ENCODE measurements around the gene PTPRCAP.

The PTPRCAP gene

GRCh38 chr11:67423891-67424613, 13.4 kb downstream of the PTPRCAP start:
- no peak for DNase-seq (ENCODE audit: low read depth)

- DNase-seq (ENCODE audit: low read depth): no peak
Measured at GRCh38 chr11:67423466-67423865, 14.0 kb downstream of the PTPRCAP start.

- no peak for DNase-seq (ENCODE audit: low read depth)
Measured at GRCh38 chr11:67422891-67423290, 14.6 kb downstream of the PTPRCAP start.

- DNase-seq (ENCODE audit: low read depth): no peak
Measured at GRCh38 chr11:67421430-67422031, 16.0 kb downstream of the PTPRCAP start.

- peak; percentile 48 for DNase-seq (ENCODE audit: low read depth)
Measured at GRCh38 chr11:67420646-67421429, 16.6 kb downstream of the PTPRCAP start.

GRCh38 chr11:67420147-67420645, 17.3 kb downstream of the PTPRCAP start:
- DNase-seq (ENCODE audit: low read depth): no peak

GRCh38 chr11:67419325-67420049, 18.0 kb downstream of the PTPRCAP start:
- no peak for DNase-seq (ENCODE audit: low read depth)

- DNase-seq (ENCODE audit: low read depth): no peak
Measured at GRCh38 chr11:67418476-67419281, 18.8 kb downstream of the PTPRCAP start.

- DNase-seq (ENCODE audit: low read depth): no peak
Measured at GRCh38 chr11:67417425-67417824, 20.1 kb downstream of the PTPRCAP start.

- no peak for DNase-seq (ENCODE audit: low read depth)
Measured at GRCh38 chr11:67416416-67417335, 20.8 kb downstream of the PTPRCAP start.

- no peak for DNase-seq (ENCODE audit: low read depth)
Measured at GRCh38 chr11:67415501-67416304, 21.8 kb downstream of the PTPRCAP start, which contains the start of gene CARNS1. Gene CARNS1, plus strand, starts transcription at chr11:67415678. Its CDS starts 522 bp downstream, at chr11:67416200.

GRCh38 chr11:67413266-67413849, 24.1 kb downstream of the PTPRCAP start:
- DNase-seq (ENCODE audit: low read depth): no peak

- DNase-seq (ENCODE audit: low read depth): no peak
Measured at GRCh38 chr11:67412495-67413179, 24.8 kb downstream of the PTPRCAP start.

GRCh38 chr11:67411785-67412152, 25.7 kb downstream of the PTPRCAP start:
- DNase-seq (ENCODE audit: low read depth): no peak

GRCh38 chr11:67410984-67411784, 26.3 kb downstream of the PTPRCAP start:
- no peak for DNase-seq (ENCODE audit: low read depth)

GRCh38 chr11:67410369-67410831, 27.1 kb downstream of the PTPRCAP start:
- no peak for DNase-seq (ENCODE audit: low read depth)

- DNase-seq (ENCODE audit: low read depth): no peak
Measured at GRCh38 chr11:67409781-67410368, 27.6 kb downstream of the PTPRCAP start.
